Cardiac muscle cell (in vitro differentiated cells and primary cell): Measurements from ENCODE around the gene SLC24A3. TPM values are rescaled to one million over a fixed set of nuclear protein-coding genes. Genes with fewer than 3 reads are reported as not detected.

Experiments used
- DNase-seq, 2 donors: peaks; one replicate each; pipeline versions ENCODE4 v3.0.0 to v3.0.0-alpha.2; 2010 to 2017; ENCODE audit warnings: low read depth in 1 of 2, low spot score in 1 of 2
- H3K27ac ChIP-seq: fragments of 200-600 bp; sonication (generic); 2 replicates; pipeline ENCODE4 v1.5.1; 2016
- H3K27me3 ChIP-seq: fragments of 200-600 bp; sonication (generic); 2 replicates; pipeline ENCODE4 v1.6.0; 2016; ENCODE audit warnings: control low read depth
- H3K36me3 ChIP-seq: fragments of 200-600 bp; sonication (generic); 2 replicates; pipeline ENCODE4 v1.5.1; 2016; ENCODE audit warnings: control low read depth
- H3K4me1 ChIP-seq: fragments of 200-600 bp; sonication (generic); 2 replicates; pipeline ENCODE4 v1.8.1; 2017; ENCODE audit warnings: low read depth, mild to moderate bottlenecking, mixed run types
- H3K4me3 ChIP-seq: fragments of 200-600 bp; sonication (generic); 2 replicates; pipeline ENCODE4 v1.5.1; 2016; ENCODE audit warnings: mild to moderate bottlenecking
- H3K9me3 ChIP-seq: fragments of 200-600 bp; sonication (generic); 2 replicates; pipeline ENCODE4 v1.5.1; 2017; ENCODE audit warnings: low read depth, mild to moderate bottlenecking, control low read depth
- polyA plus RNA-seq: library from polyadenylated mRNA; unstranded; fragments of >200 nt; fragmentation: Nextera tagmentation; extraction: Ambion mirVana; gene quantifications from 2 replicates; pipeline ENCODE4 v1.2.1, GENCODE V29; 2016
- total RNA-seq: library from RNA; depleted of rRNA; stranded (reverse); fragments of >200 nt; gene quantifications from 2 replicates; pipeline ENCODE4 v1.2.3, GENCODE V29; 2016
- TF ChIP-seq, protein P1 (sequence below): IDR thresholded peaks from 2 replicates; pipeline ENCODE4 v1.5.1; 2012; ENCODE audit warnings: low read depth, mild to moderate bottlenecking, low read length

SLC24A3 gene
- total and polyA plus RNA-seq, 2 experiments from 2014 or later = 1.6 to 1.7 TPM

DNA sequence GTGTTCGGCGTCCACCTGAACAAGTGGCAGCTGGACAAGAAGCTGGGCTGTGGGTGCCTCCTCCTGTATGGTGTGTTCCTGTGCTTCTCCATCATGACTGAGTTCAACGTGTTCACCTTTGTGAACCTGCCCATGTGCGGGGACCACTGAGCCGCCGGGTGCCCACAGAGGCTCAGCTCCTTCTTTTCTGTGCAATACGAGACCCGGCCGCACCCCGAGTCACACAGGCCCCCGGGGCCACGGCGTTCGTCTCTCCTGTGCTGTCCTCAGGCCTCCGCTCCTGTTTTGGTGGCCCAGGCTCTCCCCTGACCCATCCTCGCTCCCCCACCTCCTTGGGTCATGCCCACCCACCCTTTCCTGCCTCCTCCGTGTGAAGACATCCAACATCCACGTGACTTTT is 508.5 kb downstream of the SLC24A3 start:
- no peak overlapping the region for H3K4me3 ChIP-seq
- no peaks in the 10 kb centered on the region for H3K9me3 ChIP-seq
- no peak for DNase-seq
- TF ChIP-seq, protein P1, sequence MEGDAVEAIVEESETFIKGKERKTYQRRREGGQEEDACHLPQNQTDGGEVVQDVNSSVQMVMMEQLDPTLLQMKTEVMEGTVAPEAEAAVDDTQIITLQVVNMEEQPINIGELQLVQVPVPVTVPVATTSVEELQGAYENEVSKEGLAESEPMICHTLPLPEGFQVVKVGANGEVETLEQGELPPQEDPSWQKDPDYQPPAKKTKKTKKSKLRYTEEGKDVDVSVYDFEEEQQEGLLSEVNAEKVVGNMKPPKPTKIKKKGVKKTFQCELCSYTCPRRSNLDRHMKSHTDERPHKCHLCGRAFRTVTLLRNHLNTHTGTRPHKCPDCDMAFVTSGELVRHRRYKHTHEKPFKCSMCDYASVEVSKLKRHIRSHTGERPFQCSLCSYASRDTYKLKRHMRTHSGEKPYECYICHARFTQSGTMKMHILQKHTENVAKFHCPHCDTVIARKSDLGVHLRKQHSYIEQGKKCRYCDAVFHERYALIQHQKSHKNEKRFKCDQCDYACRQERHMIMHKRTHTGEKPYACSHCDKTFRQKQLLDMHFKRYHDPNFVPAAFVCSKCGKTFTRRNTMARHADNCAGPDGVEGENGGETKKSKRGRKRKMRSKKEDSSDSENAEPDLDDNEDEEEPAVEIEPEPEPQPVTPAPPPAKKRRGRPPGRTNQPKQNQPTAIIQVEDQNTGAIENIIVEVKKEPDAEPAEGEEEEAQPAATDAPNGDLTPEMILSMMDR = no peak
- H3K36me3 ChIP-seq = no peaks in the 10 kb centered on the region
- H3K27me3 ChIP-seq = peaks cover 25% of the 10 kb centered on the region
- peaks cover 3% of the 10 kb centered on the region for H3K4me1 ChIP-seq
- no peak overlapping the region for H3K27ac ChIP-seq

DNA sequence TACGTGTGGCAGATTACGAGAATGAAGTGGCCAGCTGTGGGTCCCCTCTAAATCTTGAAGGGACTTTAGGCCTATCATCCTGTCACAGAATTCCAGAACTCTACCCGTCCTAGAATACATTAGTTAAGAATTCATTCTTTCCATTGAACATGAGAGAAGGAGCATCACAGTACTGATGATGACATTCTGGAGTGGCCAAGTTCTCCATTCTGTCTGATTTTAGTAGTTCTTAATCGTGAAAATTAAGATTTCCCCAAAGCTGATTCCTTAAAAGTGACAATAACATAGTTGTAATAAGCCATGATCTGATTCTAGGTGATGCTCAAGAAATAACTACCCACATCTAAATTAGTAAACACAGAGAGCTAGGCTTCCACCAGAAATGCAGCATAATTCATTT is 510.6 kb downstream of the SLC24A3 start:
- Histone ChIP-seq H3K4me1 (peaks cover 3% of the 10 kb centered on the region), H3K4me3 (no peak overlapping the region), H3K27ac (no peak overlapping the region), H3K9me3 (no peaks in the 10 kb centered on the region), H3K27me3 (peaks cover 25% of the 10 kb centered on the region), H3K36me3 (no peaks in the 10 kb centered on the region)
- TF ChIP-seq, protein P1 = no peak
- no peak for DNase-seq

- DNase-seq = no peak
- H3K4me3 ChIP-seq = no peak overlapping the region
- H3K4me1 ChIP-seq = peaks cover 3% of the 10 kb centered on the region
- H3K27me3 ChIP-seq = peaks cover 23% of the 10 kb centered on the region
- no peak overlapping the region for H3K27ac ChIP-seq
- TF ChIP-seq, protein P1 = no peak
- H3K36me3 ChIP-seq = no peaks in the 10 kb centered on the region
- H3K9me3 ChIP-seq = no peaks in the 10 kb centered on the region
Measured at GRCh38 chr20:19723813-19724430, 511.5 kb downstream of the SLC24A3 start.

DNA sequence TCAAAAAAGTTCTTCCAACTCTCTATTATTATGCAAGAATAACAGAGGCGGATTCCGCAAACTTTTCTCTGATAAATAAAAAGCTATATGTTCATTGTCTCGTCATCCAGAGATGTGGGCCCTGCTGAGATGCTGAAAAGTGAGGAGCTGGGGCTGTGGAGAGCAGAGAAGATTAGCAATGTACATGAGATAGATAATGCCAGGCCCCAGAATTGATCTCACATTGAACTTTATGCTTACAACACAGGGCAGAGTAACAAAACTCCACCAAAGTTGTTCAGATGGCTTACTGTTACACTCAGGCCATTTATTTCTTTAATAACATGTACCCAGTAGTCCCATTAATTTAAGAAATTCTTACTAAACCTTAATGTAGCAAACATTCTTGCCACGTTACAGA is 512.9 kb downstream of the SLC24A3 start:
- no peak overlapping the region for H3K27ac ChIP-seq
- no peak overlapping the region for H3K4me3 ChIP-seq
- H3K9me3 ChIP-seq = no peaks in the 10 kb centered on the region
- no peaks in the 10 kb centered on the region for H3K36me3 ChIP-seq
- peaks cover 18% of the 10 kb centered on the region for H3K27me3 ChIP-seq
- DNase-seq = no peak
- TF ChIP-seq, protein P1 = no peak
- peaks cover 3% of the 10 kb centered on the region for H3K4me1 ChIP-seq

GRCh38 chr20:19725814-19726525 is 513.5 kb downstream of the SLC24A3 start:
- DNase-seq = peak in 1 of 2 donors; percentile 28
- H3K9me3 ChIP-seq = no peaks in the 10 kb centered on the region
- peaks cover 18% of the 10 kb centered on the region for H3K27me3 ChIP-seq
- peaks cover 3% of the 10 kb centered on the region for H3K4me1 ChIP-seq
- no peak overlapping the region for H3K27ac ChIP-seq
- TF ChIP-seq, protein P1 = no peak
- no peak overlapping the region for H3K4me3 ChIP-seq
- no peaks in the 10 kb centered on the region for H3K36me3 ChIP-seq
